Pancreas (tissue), 10 donors: ENCODE results near the gene BAD. TPM values are rescaled to one million over a fixed set of nuclear protein-coding genes. Genes with fewer than 3 reads are reported as not detected.

Experiments used
- ATAC-seq, 4 donors: fragments of 200-7000 bp; cut with Tn5 transposase; one replicate each; pipeline versions ENCODE4 v1.8.0 to v1.9.1; 2020; ENCODE audit warnings: mild to moderate bottlenecking in 4 of 4, moderate library complexity in 4 of 4
- DNase-seq, 6 donors: peaks; one replicate each; pipeline ENCODE4 v3.0.0-alpha.2; 2020
- FAIRE-seq: peaks from 2 replicates; lab custom pipeline; 2012; peaks lifted over from hg19 to GRCh38; lab: Jason Lieb, UNC
- H3K27ac ChIP-seq, 4 donors: fragments of 200-600 bp; sonication (generic); 1 replicate in 3 of 4; 2 replicates in 1 of 4; pipeline versions ENCODE4 v1.5.0 to v1.8.0; 2020
- H3K27me3 ChIP-seq, 4 donors: fragments of 200-600 bp; one replicate each; pipeline ENCODE4 v1.8.0; 2021
- H3K36me3 ChIP-seq, 3 donors: fragments of 200-600 bp; sonication (generic) in 1 of 3; one replicate each; pipeline versions ENCODE4 v1.5.0 to v1.8.0; 2020 to 2021
- H3K4me1 ChIP-seq, 3 donors: fragments of 200-600 bp; one replicate each; pipeline ENCODE4 v1.8.0; 2021
- H3K4me3 ChIP-seq, 4 donors: fragments of 200-600 bp; sonication (generic) in 2 of 4; one replicate each; pipeline versions ENCODE4 v1.5.0 to v1.8.0; 2020 to 2021
- H3K9me3 ChIP-seq, 4 donors: fragments of 200-600 bp; one replicate each; pipeline ENCODE4 v1.8.0; 2021
- CTCF ChIP-seq, 4 donors: fragments of 200-600 bp; sonication (generic) in 3 of 4; IDR thresholded peaks; one replicate each; pipeline versions ENCODE4 v1.5.0 to v1.8.0; 2021; ENCODE audit warnings: antibody characterized with exemption in 4 of 4
- WGBS, 2 donors: extraction: QIAGEN DNeasy Blood & Tissue Kit; methylation state at CpG; one replicate each; pipeline ENCODE4 v1.1.7; 2013; 5-methylcytosine and 5-hydroxymethylcytosine counted together
- intact Hi-C, 3 donors: fragments of 100-400 bp; cut with DNase I; formaldehyde crosslinking; loops; one replicate each; pipeline versions ENCODE4 v1.11.1 to v1.14.2; 2022
- polyA plus RNA-seq, 2 donors: library from polyadenylated mRNA; stranded (reverse); fragments of 200-250 nt; gene quantifications; one replicate each; pipeline ENCODE4 v1.2.3, GENCODE V29; 2013
- total RNA-seq, 6 donors: library from RNA; stranded (reverse); fragmentation: NEBNext Ultra II Directional in 4 of 6; extraction: Animal tissue kit (Norgen Biotek cat#: 25700) in 4 of 6; gene quantifications; one replicate each; pipeline versions ENCODE4 v1.2.1 to v1.2.4, GENCODE V29; 2021 to 2023
- donor health status: healthy with polysubstance abuse.
- donor health status: DM: no; HTN: no; CAD: no; lungs with moderate emphysema.
- donor health status: DM: no; HTN: no; CAD: no.
- donor health status: control.
- donor health status: control.
- donor health status: Bipolar disorder and iron deficiency.
- donor health status: DM: yes; HTN: yes; CAD: no.
- donor health status: DM: no; HTN: no; CAD: no.
- donor health status: DM: no; HTN: no; CAD: no.
- donor health status: DM: yes; HTN: yes; CAD: no.

BAD gene
- total and polyA plus RNA-seq, 8 donors, result 21.5 to 66.3 (median 24.5) TPM

GRCh38 chr11:64322925-64323260 lies 38.4 kb upstream of the BAD start:
- DNase-seq (no peak), FAIRE-seq (no peak)

GRCh38 chr11:64321533-64321932 lies 37.1 kb upstream of the BAD start:
- intact Hi-C loops, result no loop called here
- ATAC-seq, result peak in 2 of 4 donors; percentile 3 to 4
- WGBS, 2 donors, result 57 to 62% methylated on average over 5 of the region's 5 CpGs
- Histone ChIP-seq H3K36me3 (no peaks in the 10 kb centered on the region), H3K9me3 (no peaks in the 10 kb centered on the region), H3K4me1 (peaks cover under 1 to 7% (median 7%) of the 10 kb centered on the region in 3 donors), H3K4me3 (no peak overlapping the region), H3K27me3 (no peaks in the 10 kb centered on the region), H3K27ac (peak overlapping the region; percentile 26 to 57 (median 48))
- no peak for TF ChIP-seq CTCF (IDR thresholded peaks at IDR 0.05)
- DNase-seq, result peak in 3 of 6 donors; percentile 58 to 63 (median 60)
- no peak for FAIRE-seq

More at GRCh38 chr11:64322925-64323260, 38.4 kb upstream of the BAD start:
- ATAC-seq, result no peak
- Histone ChIP-seq H3K9me3 (no peaks in the 10 kb centered on the region), H3K4me3 (no peak overlapping the region), H3K27me3 (no peaks in the 10 kb centered on the region), H3K36me3 (no peaks in the 10 kb centered on the region), H3K4me1 (peaks cover 0 to 7% (median 6%) of the 10 kb centered on the region in 3 donors), H3K27ac (no peak overlapping the region)
- intact Hi-C loops, result no loop called here
- no peak for TF ChIP-seq CTCF (IDR thresholded peaks at IDR 0.05)
- 86 to 95% methylated on average over 7 of the region's 7 CpGs for WGBS, 2 donors

GRCh38 chr11:64321026-64321425 lies 36.6 kb upstream of the BAD start:
- TF ChIP-seq CTCF (IDR thresholded peaks at IDR 0.05), result no peak
- H3K27ac ChIP-seq, result peak overlapping the region; percentile 26 to 57 (median 48)
- no peak for FAIRE-seq

GRCh38 chr11:64320556-64320955 lies 36.1 kb upstream of the BAD start:
- Histone ChIP-seq H3K36me3 (peaks cover 0 to 4% (median 3%) of the 10 kb centered on the region in 3 donors), H3K4me3 (no peak overlapping the region), H3K4me1 (peaks cover 7 to 10% (median 7%) of the 10 kb centered on the region in 3 donors), H3K27ac (no peak overlapping the region), H3K9me3 (no peaks in the 10 kb centered on the region), H3K27me3 (no peaks in the 10 kb centered on the region)
- intact Hi-C loops, result no loop called here
- FAIRE-seq, result no peak
- TF ChIP-seq CTCF (IDR thresholded peaks at IDR 0.05), result no peak
- DNase-seq, result peak in 1 of 6 donors; percentile 13
- ATAC-seq, result no peak
- 92 to 93% methylated on average over 7 of the region's 7 CpGs for WGBS, 2 donors

More at GRCh38 chr11:64321026-64321425, 36.6 kb upstream of the BAD start:
- H3K36me3 ChIP-seq, result peaks cover 0 to under 1% (median 0%) of the 10 kb centered on the region in 3 donors
- DNase-seq (peak in 1 of 6 donors; percentile 9), ATAC-seq (no peak)
- H3K4me1 ChIP-seq, result peaks cover 6 to 10% (median 7%) of the 10 kb centered on the region in 3 donors
- no peak overlapping the region for H3K4me3 ChIP-seq
- no peaks in the 10 kb centered on the region for H3K9me3 ChIP-seq
- WGBS, 2 donors, result 76 to 81% methylated on average over 5 of the region's 5 CpGs
- intact Hi-C loops, result no loop called here
- H3K27me3 ChIP-seq, result no peaks in the 10 kb centered on the region
